Measurements from ENCODE around the gene CYFIP2. TPM values are rescaled to one million over a fixed set of nuclear protein-coding genes. Genes with fewer than 3 reads are reported as not detected.

CYFIP2 gene
- total RNA-seq, 1 donor from 2014 or later: 59.2 TPM

DNA sequence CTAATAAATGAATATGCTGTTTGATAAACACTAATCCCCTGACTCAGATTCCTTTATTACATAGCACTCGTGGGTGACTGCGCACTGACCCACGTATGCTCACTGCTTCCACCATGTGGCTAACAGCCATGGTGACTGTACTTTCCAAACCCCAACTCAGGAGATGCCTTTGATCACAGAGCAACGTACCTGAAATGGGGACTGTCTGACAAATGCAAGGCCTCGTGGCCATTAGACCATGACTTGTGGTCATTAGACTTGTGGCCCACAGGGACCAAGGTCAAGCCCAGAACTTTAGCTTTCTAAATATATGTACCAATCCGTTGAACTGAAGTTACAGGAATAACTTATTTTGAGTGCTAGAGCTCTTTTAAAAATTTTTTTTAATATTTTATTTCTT is 46.6 kb downstream of the CYFIP2 start:
- TF ChIP-seq, protein P1, sequence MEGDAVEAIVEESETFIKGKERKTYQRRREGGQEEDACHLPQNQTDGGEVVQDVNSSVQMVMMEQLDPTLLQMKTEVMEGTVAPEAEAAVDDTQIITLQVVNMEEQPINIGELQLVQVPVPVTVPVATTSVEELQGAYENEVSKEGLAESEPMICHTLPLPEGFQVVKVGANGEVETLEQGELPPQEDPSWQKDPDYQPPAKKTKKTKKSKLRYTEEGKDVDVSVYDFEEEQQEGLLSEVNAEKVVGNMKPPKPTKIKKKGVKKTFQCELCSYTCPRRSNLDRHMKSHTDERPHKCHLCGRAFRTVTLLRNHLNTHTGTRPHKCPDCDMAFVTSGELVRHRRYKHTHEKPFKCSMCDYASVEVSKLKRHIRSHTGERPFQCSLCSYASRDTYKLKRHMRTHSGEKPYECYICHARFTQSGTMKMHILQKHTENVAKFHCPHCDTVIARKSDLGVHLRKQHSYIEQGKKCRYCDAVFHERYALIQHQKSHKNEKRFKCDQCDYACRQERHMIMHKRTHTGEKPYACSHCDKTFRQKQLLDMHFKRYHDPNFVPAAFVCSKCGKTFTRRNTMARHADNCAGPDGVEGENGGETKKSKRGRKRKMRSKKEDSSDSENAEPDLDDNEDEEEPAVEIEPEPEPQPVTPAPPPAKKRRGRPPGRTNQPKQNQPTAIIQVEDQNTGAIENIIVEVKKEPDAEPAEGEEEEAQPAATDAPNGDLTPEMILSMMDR (conservative IDR thresholded peaks at IDR 0.05; ENCODE audit: low read depth, low read length): peak; percentile 97
- no peak for DNase-seq (ENCODE audit: low read depth)

DNA sequence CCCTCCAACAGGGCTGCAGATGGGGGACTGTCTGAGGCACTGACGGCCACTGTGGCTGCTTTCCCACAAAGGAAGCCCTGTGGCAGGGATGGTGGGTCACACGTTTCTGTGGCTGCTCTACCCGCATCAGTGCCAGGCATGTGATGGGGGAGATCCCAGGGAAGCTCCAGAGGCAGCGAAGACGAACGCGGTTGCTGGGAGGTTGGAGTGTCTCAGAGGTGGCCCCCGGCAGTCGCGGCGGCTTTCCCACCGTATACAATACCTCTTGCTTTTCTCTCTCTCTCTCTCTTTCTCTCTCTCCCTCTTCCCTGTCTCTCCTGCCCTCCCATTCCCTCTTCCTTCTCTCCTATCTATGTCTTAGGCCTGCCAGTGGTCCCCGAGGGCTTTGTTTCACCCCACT is 56.7 kb downstream of the CYFIP2 start:
- no peak overlapping the region for H3K4me3 ChIP-seq (ENCODE audit: low read depth, low read length)
- no peak for DNase-seq (ENCODE audit: low read depth)
- TF ChIP-seq, protein P1 (conservative IDR thresholded peaks at IDR 0.05; ENCODE audit: low read depth, low read length): no peak

More for the DNA sequence above, 46.6 kb downstream of the CYFIP2 start:
- H3K4me3 ChIP-seq (ENCODE audit: low read depth, low read length): no peak overlapping the region

DNA sequence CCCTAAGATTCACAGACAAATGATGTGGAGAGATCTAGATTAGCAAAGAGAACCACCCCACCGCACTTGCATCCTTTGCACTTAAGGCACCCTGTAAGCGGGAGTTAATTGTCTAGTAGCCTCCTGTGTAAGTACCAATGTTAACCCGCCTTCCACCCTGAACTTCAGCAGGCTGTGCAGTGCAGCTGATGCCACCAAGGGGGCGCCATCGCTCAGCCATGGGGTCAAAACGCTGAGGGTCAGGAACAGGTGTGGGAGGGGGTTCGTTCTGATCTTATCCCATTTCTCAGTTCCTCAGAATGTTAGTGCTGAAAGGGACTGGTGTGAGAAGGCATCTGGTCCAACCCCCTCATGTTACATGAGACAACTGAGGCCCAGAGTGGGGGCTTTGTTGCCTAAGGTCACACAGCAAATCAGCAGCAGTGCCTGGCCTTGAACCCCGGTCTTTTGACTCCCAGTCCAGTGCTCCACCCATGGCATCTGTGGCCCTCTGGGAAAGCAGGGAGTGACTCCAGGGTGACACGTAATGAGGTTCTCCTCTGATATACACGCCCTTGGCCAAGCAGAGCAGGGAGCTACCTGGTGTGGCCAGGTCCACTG is 57.3 kb downstream of the CYFIP2 start:
- TF ChIP-seq, protein P1 (conservative IDR thresholded peaks at IDR 0.05; ENCODE audit: low read depth, low read length): peak; percentile 45
- H3K4me3 ChIP-seq (ENCODE audit: low read depth, low read length): no peak overlapping the region
- no peak for DNase-seq (ENCODE audit: low read depth)

DNA sequence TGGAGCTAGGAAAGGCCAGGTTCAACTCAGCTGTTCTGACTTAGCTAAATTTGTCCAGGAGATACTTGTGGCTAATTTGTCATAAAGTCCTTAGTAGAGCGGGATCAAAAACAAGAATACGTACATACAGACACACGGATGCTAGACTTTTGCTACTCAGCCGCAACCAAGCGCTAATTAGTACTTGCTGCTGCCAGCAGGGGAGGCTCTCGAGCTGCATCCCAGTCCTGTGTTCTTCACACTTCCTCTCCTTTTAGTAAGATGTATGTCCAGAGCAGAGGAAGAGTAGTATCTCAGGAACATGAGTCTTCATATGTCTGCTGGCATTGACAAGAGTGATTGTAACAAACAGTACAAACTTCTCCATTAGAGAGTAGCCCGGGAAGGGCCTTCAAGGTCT is 58.3 kb downstream of the CYFIP2 start:
- DNase-seq (ENCODE audit: low read depth): no peak
- TF ChIP-seq, protein P1 (conservative IDR thresholded peaks at IDR 0.05; ENCODE audit: low read depth, low read length): peak; percentile 56
- no peak overlapping the region for H3K4me3 ChIP-seq (ENCODE audit: low read depth, low read length)

DNA sequence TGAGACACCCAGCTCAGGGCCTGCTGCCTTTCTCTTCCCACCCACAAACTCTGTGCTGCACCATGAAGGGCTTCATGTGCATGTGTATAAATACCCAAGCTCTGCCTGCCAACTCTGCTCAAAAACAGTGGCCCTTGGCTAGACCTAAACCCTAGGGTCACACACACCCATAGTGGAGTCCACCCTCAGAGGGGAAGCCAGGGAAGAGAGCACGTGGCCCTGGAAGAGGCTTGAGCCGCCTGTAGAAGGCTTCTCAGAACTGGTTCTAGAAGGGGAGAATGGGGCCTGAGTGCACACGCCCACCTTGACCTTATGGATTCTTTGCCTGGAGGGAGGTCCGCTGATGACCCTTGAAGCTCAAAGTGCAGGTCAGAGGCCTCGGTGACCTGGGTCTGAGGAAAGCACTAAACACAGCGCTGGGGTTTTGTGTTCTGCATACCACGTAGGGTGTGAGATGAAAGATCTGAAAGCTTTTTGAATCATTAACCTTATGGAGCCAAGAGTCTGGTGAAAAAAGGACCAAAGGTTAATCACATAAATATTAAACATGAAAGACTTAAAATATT is 60.6 kb downstream of the CYFIP2 start:
- TF ChIP-seq, protein P1 (conservative IDR thresholded peaks at IDR 0.05; ENCODE audit: low read depth, low read length): no peak
- H3K4me3 ChIP-seq (ENCODE audit: low read depth, low read length): no peak overlapping the region
- DNase-seq (ENCODE audit: low read depth): no peak

DNA sequence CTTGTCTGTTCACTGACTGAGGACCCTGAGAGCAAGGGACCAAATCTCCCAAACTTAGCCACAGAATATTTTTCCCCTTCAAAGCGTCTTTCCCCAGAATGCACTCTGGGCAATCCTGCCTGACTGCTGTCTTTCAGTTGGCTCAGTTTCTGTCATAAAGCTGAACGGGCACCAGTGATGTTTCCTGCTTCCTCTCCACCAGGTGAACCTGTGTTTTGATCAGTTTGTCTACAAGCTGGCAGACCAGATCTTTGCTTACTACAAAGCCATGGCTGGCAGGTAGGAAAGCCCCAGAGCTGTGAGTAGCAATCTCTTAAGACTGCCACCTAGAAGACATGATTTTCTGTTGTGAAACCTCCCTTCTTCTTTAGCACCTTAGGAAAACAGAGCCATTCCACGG is 61.8 kb downstream of the CYFIP2 start:
- TF ChIP-seq, protein P1 (conservative IDR thresholded peaks at IDR 0.05; ENCODE audit: low read depth, low read length): no peak
- no peak for DNase-seq (ENCODE audit: low read depth)
- no peak overlapping the region for H3K4me3 ChIP-seq (ENCODE audit: low read depth, low read length)
